GM12801 (cell line): ENCODE results near the gene UBE2S.

ENCODE experiments used
- CTCF ChIP-seq: IDR thresholded peaks from one replicate; pipeline ENCODE4 v1.5.1; 2011; ENCODE audit warnings: control low read depth; ENCODE audit not compliant: insufficient read length; ENCODE audit errors: extremely low read depth

UBE2S gene

GRCh38 chr19:55442372-55442961, 34.9 kb upstream of the UBE2S start:
- TF ChIP-seq CTCF: no peak

- no peak for TF ChIP-seq CTCF
Observed at GRCh38 chr19:55441692-55442321, 34.2 kb upstream of the UBE2S start.

GRCh38 chr19:55441319-55441691, 33.7 kb upstream of the UBE2S start:
- no peak for TF ChIP-seq CTCF

GRCh38 chr19:55440411-55441105, 33.0 kb upstream of the UBE2S start:
- no peak for TF ChIP-seq CTCF

- no peak for TF ChIP-seq CTCF
Observed at GRCh38 chr19:55439052-55439451, 31.5 kb upstream of the UBE2S start.

GRCh38 chr19:55437410-55437809, 29.8 kb upstream of the UBE2S start:
- TF ChIP-seq CTCF: no peak

- TF ChIP-seq CTCF: no peak
Observed at GRCh38 chr19:55436847-55437246, 29.3 kb upstream of the UBE2S start.
